Activated naive CD8-positive, alpha-beta T cell treated with anti-CD3 and anti-CD28 coated beads for 36 hours (primary cell): Measurements from ENCODE around the gene CAMTA1. TPM values are rescaled to one million over a fixed set of nuclear protein-coding genes. Genes with fewer than 3 reads are reported as not detected.

Experiments
- DNase-seq: peaks from one replicate; pipeline ENCODE4 v3.0.0; 2021
- H3K27ac Mint-ChIP-seq: one replicate; pipeline ENCODE4 v1.8.0; 2022; ENCODE audit warnings: mild to moderate bottlenecking, moderate library complexity, mixed read lengths
- H3K27me3 Mint-ChIP-seq: one replicate; pipeline ENCODE4 v1.8.0; 2022; ENCODE audit warnings: mild to moderate bottlenecking, mixed read lengths
- H3K36me3 Mint-ChIP-seq: one replicate; pipeline ENCODE4 v1.8.0; 2021; ENCODE audit warnings: mild to moderate bottlenecking, mixed read lengths
- H3K4me1 Mint-ChIP-seq: one replicate; pipeline ENCODE4 v1.8.0; 2021; ENCODE audit warnings: mixed read lengths
- H3K4me3 Mint-ChIP-seq: one replicate; pipeline ENCODE4 v1.8.0; 2022; ENCODE audit warnings: mild to moderate bottlenecking, moderate library complexity, mixed read lengths
- H3K9me3 Mint-ChIP-seq: one replicate; pipeline ENCODE4 v1.8.0; 2022; ENCODE audit warnings: mixed read lengths
- total RNA-seq, 2 experiments: library from RNA; stranded (reverse); gene quantifications; one replicate each; pipeline ENCODE4 v1.2.3, GENCODE V29; 2021

Gene CAMTA1
- total RNA-seq, 2 experiments from 2014 or later: 70.4 to 71.4 TPM

DNA sequence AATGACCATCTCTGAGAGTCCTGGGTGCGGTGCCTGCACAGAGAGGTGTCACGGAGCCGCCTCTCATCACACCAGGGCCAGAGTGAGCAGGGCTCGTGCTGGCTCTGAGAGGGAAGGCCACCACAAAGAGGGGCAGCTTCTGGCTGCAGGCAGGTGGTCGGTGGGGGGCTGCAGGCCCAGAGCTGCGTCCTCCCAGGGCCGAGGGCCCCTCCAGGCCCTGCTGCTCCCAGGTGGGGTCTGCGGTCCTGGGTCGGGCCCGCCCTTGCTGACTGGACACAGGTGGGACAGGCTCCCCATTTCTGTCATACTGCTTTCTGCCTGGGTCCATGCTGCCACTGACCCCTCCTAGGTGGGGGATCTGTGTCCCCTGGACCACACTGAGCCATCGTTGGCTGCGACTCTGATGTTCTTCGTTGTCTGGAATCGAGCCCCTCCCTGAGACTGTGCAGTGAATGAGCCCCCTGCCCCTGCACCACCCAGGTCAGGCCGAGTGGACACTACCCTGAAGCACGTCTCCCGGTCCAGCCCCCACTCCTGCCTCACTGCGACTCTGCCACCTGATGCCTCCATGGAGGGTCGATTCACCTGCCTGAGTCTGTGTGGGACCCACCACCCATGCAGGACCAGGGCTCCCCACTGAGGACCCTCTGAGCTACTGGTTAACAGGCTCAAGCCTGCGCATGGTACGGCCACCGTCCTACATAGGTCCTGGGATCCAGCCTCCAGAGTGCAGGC is 653.8 kb downstream of the CAMTA1 start:
- no peaks in the 10 kb centered on the region for H3K36me3 Mint-ChIP-seq
- H3K27me3 Mint-ChIP-seq: no peaks in the 10 kb centered on the region
- no peak for DNase-seq
- no peaks in the 10 kb centered on the region for H3K9me3 Mint-ChIP-seq
- H3K4me1 Mint-ChIP-seq: no peaks in the 10 kb centered on the region
- H3K4me3 Mint-ChIP-seq: no peak overlapping the region
- H3K27ac Mint-ChIP-seq: no peak overlapping the region

DNA sequence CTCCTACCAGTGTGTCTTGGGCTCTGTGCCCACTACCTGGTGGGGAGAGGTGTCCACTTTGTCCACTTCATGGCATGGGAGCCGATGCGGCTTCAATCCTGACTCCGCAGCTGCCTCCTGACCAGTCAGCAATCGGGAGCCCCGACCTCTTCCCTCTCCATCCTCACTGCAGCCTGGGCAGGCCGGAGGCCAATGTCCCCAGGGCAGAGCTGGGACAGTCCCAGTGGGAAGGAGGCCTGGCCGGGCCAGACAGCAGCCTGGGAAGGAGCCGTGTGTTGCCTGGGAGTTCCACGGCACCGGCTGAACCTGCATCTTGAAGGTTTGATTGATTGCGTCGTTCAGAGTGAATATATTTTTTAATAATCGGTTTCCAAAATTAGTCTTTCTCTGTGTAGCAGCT is 654.9 kb downstream of the CAMTA1 start:
- Mint-ChIP-seq H3K4me1 (no peaks in the 10 kb centered on the region), H3K36me3 (no peaks in the 10 kb centered on the region), H3K4me3 (no peak overlapping the region), H3K9me3 (no peaks in the 10 kb centered on the region), H3K27me3 (no peaks in the 10 kb centered on the region), H3K27ac (no peak overlapping the region)
- no peak for DNase-seq

DNA sequence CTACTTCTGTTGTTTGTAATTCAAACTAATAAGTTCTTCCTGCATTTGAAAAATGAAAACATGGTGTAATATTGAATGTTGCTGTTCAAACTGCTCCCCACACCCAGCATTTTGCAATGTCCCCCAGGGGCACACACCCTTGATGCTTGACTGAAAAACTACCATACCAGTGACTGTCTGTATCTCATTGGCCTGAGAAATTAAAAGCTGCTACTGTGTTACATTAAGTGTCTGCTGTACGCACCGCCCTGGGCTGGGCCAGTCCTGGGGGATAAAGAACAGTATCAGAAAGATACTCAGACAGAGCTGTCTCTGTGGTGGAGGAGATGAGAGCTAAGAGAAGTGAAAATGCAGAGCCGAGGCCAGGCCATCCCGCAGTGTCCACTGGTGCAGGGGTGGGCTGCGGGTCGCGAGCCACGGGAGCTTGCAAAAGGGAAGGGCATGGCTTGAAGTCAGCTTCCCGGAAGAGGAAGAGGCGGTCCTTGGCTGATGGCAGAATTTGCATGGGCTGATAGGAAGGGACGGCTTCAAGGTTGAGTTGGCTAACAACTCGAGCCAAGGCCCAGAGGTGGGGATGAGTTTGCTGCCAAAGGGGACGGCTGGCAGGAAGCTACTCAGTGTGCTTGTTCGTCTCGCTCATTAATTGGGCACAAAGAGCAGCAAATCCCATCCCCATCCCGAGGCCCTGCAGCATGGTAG is 656.0 kb downstream of the CAMTA1 start:
- Mint-ChIP-seq H3K4me3 (no peak overlapping the region), H3K27me3 (no peaks in the 10 kb centered on the region), H3K27ac (no peak overlapping the region), H3K9me3 (no peaks in the 10 kb centered on the region), H3K36me3 (no peaks in the 10 kb centered on the region), H3K4me1 (no peaks in the 10 kb centered on the region)
- no peak for DNase-seq

DNA sequence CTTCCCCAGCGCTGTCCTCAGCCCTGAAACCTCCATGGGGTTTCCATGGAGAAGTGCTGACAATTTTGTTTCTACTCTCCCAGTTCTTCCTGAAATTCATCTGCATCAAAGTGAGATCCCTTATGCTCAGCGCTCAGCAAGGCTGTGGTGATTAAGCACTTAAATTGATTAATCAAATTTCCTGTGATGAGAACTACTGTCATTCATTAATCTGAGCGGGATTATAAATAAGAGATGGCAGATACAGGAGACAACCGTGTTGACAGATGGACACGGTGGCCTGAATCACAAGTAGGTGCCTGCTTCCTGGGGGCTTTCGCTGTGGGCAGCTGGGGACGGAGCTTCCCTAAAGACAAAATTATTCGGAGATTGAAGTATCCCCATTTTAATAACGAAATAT is 656.8 kb downstream of the CAMTA1 start:
- no peak for DNase-seq
- Mint-ChIP-seq H3K27ac (no peak overlapping the region), H3K4me1 (no peaks in the 10 kb centered on the region), H3K9me3 (no peaks in the 10 kb centered on the region), H3K27me3 (no peaks in the 10 kb centered on the region), H3K4me3 (no peak overlapping the region), H3K36me3 (no peaks in the 10 kb centered on the region)

DNA sequence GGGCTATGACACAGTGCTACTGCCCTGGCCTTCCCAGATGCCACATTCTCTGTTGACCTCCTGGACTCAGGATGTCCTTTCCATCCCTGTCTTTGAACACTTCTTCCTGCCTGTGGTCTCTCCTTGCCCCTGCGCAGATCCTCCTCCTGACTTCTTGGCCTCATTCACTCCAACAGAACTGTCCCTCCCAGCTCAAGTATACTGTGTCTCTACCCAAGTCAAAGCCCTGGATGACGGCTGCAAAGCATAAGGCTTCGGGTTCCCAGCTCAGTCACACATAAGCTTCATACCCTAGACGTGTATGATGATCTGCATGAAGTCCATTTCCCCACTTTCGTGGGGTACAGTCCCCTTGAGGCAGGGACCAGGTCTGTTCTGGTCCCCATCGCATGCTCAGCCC is 657.7 kb downstream of the CAMTA1 start:
- Mint-ChIP-seq H3K27me3 (no peaks in the 10 kb centered on the region), H3K4me1 (no peaks in the 10 kb centered on the region), H3K36me3 (no peaks in the 10 kb centered on the region), H3K27ac (no peak overlapping the region), H3K4me3 (no peak overlapping the region), H3K9me3 (no peaks in the 10 kb centered on the region)
- DNase-seq: no peak

DNA sequence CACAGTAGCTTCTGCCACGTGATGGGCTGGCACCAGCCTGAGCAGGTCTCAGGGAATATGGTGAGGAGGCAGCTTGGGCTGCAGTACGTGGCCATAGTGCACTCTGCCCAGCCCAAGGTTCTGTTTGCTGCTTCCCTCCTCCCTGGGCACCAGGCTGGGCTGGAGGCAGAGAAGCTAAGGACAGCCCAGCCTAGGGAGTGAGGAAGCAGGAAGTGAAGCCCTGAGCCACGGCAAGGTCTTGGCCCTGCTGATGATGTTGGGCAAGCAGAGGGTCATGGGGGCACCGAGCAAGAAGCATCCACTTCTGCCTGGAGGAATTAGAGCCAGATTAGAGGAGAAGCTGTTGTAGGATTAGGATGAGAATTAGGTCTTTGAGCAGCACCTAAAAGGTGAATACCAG is 659.1 kb downstream of the CAMTA1 start:
- no peak overlapping the region for H3K4me3 Mint-ChIP-seq

DNA sequence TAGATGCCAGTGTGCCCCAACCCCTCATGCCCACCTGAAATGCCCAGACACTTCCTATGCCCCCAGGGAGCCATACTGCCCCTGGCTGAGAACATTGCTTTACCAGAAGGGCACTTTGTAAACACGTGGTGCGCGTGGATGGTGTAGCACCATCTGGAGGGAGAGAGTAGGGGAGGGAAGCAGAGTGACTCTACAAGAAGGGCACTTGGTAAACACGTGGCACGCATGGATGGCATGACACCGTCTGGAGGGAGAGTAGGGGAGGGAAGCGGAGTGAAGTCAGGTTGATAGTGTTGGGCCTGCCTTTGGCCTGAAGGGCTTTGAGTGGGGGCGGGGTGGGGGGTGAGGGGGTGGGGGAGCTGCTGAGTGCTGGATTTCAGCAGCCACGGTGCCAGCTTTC is 661.8 kb downstream of the CAMTA1 start:
- H3K27me3 Mint-ChIP-seq: no peaks in the 10 kb centered on the region

More for the DNA sequence above, 659.1 kb downstream of the CAMTA1 start:
- no peaks in the 10 kb centered on the region for H3K9me3 Mint-ChIP-seq
- no peaks in the 10 kb centered on the region for H3K4me1 Mint-ChIP-seq
- no peak for DNase-seq
- H3K27me3 Mint-ChIP-seq: no peaks in the 10 kb centered on the region
- H3K27ac Mint-ChIP-seq: no peak overlapping the region
- no peaks in the 10 kb centered on the region for H3K36me3 Mint-ChIP-seq

DNA sequence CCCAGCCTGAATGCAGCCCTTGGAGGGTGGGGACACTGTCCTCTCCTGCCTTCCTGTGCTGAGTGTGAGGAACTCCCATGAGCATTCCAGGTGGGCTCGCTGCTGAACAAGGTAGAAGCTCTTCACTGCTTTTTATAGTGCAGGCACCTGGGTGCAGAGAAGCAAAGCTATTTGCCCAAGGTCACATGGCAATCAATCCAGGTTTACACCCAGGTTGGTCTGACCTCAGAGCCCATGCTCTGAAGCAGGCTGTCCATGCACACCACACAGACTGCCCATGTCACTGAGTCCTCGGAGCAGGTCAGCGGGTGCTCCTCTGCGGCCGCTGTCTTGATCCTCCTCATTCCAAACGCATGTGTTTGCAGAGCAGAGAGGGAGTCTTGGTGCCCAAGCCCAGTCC is 662.5 kb downstream of the CAMTA1 start:
- no peaks in the 10 kb centered on the region for H3K9me3 Mint-ChIP-seq
- H3K27ac Mint-ChIP-seq: no peak overlapping the region
- no peak for DNase-seq
- no peaks in the 10 kb centered on the region for H3K36me3 Mint-ChIP-seq
- H3K4me1 Mint-ChIP-seq: no peaks in the 10 kb centered on the region
- H3K27me3 Mint-ChIP-seq: no peaks in the 10 kb centered on the region
- H3K4me3 Mint-ChIP-seq: no peak overlapping the region

More for the DNA sequence above, 661.8 kb downstream of the CAMTA1 start:
- no peak overlapping the region for H3K27ac Mint-ChIP-seq
- no peaks in the 10 kb centered on the region for H3K9me3 Mint-ChIP-seq
- no peaks in the 10 kb centered on the region for H3K4me1 Mint-ChIP-seq
- no peak overlapping the region for H3K4me3 Mint-ChIP-seq
- H3K36me3 Mint-ChIP-seq: no peaks in the 10 kb centered on the region
- no peak for DNase-seq

DNA sequence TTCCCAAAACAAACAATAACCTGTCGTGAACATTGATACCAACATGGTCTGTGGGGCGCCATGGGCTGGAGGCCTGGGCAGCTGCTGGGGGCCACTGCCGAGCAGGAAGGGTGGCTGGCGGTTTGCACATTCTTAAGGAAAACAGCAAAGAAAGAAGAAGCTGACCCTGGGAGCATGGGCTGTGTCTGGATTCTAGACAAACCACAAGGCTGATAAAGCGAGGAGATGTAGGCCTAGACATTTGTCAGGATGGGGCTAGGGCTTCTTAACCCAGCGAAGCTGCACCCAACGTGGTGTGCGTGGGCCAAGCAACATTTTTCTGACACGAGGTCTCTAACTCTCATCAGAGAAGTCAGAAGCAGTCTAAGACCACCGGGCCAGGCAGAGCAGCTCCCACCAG is 663.7 kb downstream of the CAMTA1 start:
- H3K4me1 Mint-ChIP-seq: no peaks in the 10 kb centered on the region
- H3K27ac Mint-ChIP-seq: no peak overlapping the region
- H3K9me3 Mint-ChIP-seq: no peaks in the 10 kb centered on the region
- no peak overlapping the region for H3K4me3 Mint-ChIP-seq
- no peak for DNase-seq
- no peaks in the 10 kb centered on the region for H3K36me3 Mint-ChIP-seq
- H3K27me3 Mint-ChIP-seq: no peaks in the 10 kb centered on the region

DNA sequence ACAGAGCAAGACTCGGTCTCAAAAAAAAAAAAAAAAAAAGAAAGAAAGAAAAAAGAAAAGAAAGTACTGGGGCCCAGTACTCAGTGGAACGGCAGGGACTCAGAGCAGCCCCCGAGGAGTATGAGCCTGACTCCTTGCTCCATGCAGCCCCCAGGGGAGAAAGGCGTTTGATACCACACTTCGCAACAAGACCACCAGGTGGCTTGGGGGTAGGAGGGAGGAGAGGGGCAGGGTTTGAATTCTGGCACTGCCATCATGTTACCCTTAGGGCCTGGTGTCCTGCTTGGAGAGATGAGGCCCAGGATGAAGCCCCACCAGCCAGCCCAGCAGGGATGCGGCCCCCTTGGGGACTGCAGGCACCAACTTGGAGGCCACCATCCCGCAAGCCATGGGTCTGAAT is 664.5 kb downstream of the CAMTA1 start:
- Mint-ChIP-seq H3K9me3 (no peaks in the 10 kb centered on the region), H3K36me3 (no peaks in the 10 kb centered on the region), H3K4me3 (no peak overlapping the region), H3K4me1 (no peaks in the 10 kb centered on the region), H3K27ac (no peak overlapping the region), H3K27me3 (no peaks in the 10 kb centered on the region)
- DNase-seq: no peak

DNA sequence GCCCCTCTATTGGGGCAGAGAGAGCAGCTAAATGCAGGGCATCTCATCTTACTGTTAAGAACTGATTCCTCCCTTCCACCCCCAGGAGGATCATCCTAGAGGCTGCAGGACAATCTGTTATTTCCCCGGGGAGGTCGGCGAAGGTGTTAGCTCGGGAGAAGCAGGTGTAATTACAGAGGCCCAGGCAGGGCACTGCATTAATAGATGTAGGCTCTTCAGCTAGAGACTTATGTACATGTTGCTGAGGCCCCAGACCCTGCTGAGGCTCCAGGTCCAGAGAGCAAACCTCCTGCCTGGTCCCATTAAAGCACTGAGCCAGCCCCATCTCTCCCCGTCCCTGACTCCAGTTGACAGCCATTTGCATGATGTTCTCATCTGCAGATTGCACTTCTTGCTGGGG is 665.6 kb downstream of the CAMTA1 start:
- Mint-ChIP-seq H3K4me1 (no peaks in the 10 kb centered on the region), H3K36me3 (no peaks in the 10 kb centered on the region), H3K4me3 (no peak overlapping the region), H3K27me3 (no peaks in the 10 kb centered on the region), H3K27ac (no peak overlapping the region), H3K9me3 (no peaks in the 10 kb centered on the region)
- no peak for DNase-seq

DNA sequence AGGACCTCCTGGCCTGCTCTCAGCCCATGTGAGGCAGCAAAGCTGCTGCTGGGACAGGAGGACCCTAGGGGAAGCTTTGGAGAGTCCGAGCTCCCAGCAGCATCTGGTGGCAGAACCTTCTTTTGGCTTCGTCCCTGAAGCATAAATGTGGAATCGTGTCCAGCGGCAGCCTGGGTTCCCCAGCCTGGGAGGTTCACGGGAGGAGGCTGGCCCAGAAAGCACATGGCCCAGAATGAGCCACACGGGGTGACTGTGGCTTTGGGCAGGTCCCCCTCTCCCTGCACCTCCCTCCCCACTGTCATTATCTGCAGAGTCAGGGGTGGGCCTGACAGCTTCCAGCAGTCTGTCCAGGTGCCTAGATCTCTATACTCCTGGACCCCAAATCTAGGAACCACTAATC is 667.8 kb downstream of the CAMTA1 start:
- Mint-ChIP-seq H3K4me3 (no peak overlapping the region), H3K27me3 (no peaks in the 10 kb centered on the region), H3K4me1 (no peaks in the 10 kb centered on the region), H3K27ac (no peak overlapping the region), H3K9me3 (no peaks in the 10 kb centered on the region), H3K36me3 (no peaks in the 10 kb centered on the region)
- DNase-seq: no peak

DNA sequence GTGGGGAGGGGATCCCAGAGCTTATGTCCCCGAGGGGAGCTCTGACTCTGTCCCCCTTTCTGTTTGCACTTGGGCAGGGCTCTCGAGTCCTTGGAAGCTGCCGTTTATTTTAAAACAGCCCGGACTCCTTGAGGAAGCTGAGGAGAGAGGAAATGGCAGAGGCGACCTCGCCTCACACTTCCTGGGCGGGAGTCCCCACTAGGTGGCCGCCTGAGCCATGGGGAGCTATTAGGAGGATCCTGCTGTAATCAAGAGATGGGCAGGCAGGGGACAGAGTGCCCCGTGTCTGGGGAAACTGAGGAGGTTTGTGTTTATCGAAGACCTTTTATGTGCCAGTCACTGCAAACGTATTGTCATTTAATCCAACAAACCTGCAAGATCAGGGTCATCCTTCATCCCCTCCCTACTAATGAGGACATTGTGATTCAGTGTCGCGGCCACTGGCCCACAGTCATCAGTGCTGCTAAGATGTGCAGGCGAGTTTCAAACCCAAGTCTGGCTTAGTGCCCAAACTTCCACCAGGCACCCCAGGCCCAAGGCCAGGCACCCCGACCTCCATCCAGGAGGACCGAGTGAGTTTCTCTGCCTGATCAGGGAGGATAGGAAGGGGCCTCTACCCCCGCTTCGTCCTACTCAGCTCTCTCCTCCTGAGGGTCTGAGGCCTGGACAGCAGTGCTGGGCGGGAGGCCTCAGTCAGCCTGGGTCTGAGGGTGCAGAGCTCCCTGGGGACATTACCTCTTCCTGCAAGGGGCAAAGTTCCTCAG is 669.0 kb downstream of the CAMTA1 start:
- no peak overlapping the region for H3K4me3 Mint-ChIP-seq
- no peaks in the 10 kb centered on the region for H3K27me3 Mint-ChIP-seq
- no peak for DNase-seq
- no peaks in the 10 kb centered on the region for H3K9me3 Mint-ChIP-seq
- H3K36me3 Mint-ChIP-seq: no peaks in the 10 kb centered on the region
- H3K27ac Mint-ChIP-seq: no peak overlapping the region
- H3K4me1 Mint-ChIP-seq: no peaks in the 10 kb centered on the region

DNA sequence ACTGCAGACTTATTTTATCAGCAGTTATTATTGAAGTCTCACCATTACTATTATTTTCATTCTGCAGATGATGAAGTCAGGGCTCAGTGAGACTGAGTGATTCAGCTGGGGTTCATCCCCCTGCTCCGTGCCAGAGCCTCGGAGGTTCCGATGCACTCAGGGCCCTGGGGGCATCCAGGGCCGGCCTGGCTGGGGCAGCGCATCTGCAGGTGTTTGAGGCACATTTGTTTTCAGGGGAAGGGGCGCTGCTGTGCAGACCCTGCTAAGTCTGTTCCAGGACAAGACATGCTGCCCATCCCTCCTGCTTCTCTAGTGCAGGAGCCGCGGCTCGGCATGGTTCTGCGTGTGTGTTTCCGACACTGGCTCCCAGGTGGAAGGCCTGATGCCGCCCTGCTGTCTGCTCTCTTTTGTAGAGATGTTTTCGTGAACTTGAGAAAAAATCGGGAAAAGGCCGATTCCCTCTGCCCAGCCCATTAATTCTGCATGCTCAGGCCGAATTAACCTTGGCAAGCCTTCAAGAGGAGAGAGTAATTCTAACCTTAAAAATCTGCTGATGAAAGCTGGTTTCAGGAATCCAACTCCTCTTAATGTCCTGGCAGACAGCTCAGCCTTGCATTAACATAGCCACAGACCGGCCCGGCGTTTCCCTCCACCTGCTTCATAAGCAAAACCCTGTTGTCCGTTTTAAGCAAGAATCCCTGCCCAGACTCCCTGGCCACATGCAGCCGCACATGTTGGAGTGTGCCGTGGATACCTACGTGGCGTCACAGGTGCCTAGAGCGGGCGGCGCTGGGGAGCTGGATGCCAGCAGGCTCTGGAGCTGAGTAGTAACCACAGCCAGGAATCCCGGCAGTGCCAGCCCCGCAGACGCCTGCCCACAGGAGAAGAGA is 669.9 kb downstream of the CAMTA1 start:
- H3K27me3 Mint-ChIP-seq: no peaks in the 10 kb centered on the region
- H3K9me3 Mint-ChIP-seq: no peaks in the 10 kb centered on the region
- no peak overlapping the region for H3K4me3 Mint-ChIP-seq
- no peaks in the 10 kb centered on the region for H3K4me1 Mint-ChIP-seq
- no peak for DNase-seq
- no peak overlapping the region for H3K27ac Mint-ChIP-seq
- no peaks in the 10 kb centered on the region for H3K36me3 Mint-ChIP-seq
